ENCODE results near the gene KRTAP2-1.
"Not testable (repeated sequence)": the region's sequence is repeated elsewhere in the genome, so short reads cannot be mapped to it uniquely, and the experiment has no call there.

KRTAP2-1 gene

GRCh38 chr17:41012326-41013120 is 34.6 kb downstream of the KRTAP2-1 start:
- DNase-seq (ENCODE audit: low spot score): no peak

GRCh38 chr17:41010441-41010840 is 36.7 kb downstream of the KRTAP2-1 start:
- no peak for DNase-seq (ENCODE audit: low spot score)

- DNase-seq (ENCODE audit: low spot score): no peak
Measured at GRCh38 chr17:41009936-41010335, 37.2 kb downstream of the KRTAP2-1 start.

- peak; percentile 89 for DNase-seq (ENCODE audit: low spot score)
Measured at GRCh38 chr17:41009301-41009760, 37.8 kb downstream of the KRTAP2-1 start.

- peak; percentile 85 for DNase-seq (ENCODE audit: low spot score)
Measured at GRCh38 chr17:41008811-41009210, 38.3 kb downstream of the KRTAP2-1 start, which contains the start of gene KRTAP3-1. KRTAP3-1 (minus strand) TSS chr17:41009128; CDS start chr17:41009074, 54 bp downstream.

GRCh38 chr17:41004397-41004796 is 42.7 kb downstream of the KRTAP2-1 start:
- no peak for DNase-seq (ENCODE audit: low spot score)

- DNase-seq (ENCODE audit: low spot score): no peak
Measured at GRCh38 chr17:41003926-41004325, 43.2 kb downstream of the KRTAP2-1 start.

GRCh38 chr17:41002814-41003213 is 44.3 kb downstream of the KRTAP2-1 start:
- DNase-seq (ENCODE audit: low spot score): no peak

GRCh38 chr17:41001795-41002194 is 45.3 kb downstream of the KRTAP2-1 start:
- DNase-seq (ENCODE audit: low spot score): no peak

- not testable (repeated sequence) for DNase-seq (ENCODE audit: low spot score)
Measured at GRCh38 chr17:40999563-40999962, 47.6 kb downstream of the KRTAP2-1 start, which contains the start of gene KRTAP3-2. KRTAP3-2 (minus strand) TSS chr17:40999906; CDS start chr17:40999853, 53 bp downstream.

- no peak for DNase-seq (ENCODE audit: low spot score)
Measured at GRCh38 chr17:40997361-40997760, 49.8 kb downstream of the KRTAP2-1 start.

- peak; percentile 95 for DNase-seq (ENCODE audit: low spot score)
Measured at GRCh38 chr17:40996829-40997228, 50.3 kb downstream of the KRTAP2-1 start.

All from SW480 (cell line).